Fibroblast of lung (primary cell): ENCODE results near the gene STAT3. TPM values are rescaled to one million over a fixed set of nuclear protein-coding genes. Genes with fewer than 3 reads are reported as not detected.
A peak's percentile ranks its signal among the peaks of the same experiment; 100 is the strongest.

Experiments
- DNase-seq, 2 donors: peaks; one replicate each; pipeline versions ENCODE4 v3.0.0 to v3.0.0-alpha.2; 2010; ENCODE audit warnings: low read depth in 2 of 2
- H2AFZ ChIP-seq: 2 replicates; pipeline ENCODE4 v1.5.1; 2012; ENCODE audit warnings: low read length, control low read depth, inconsistent platforms
- H3K27ac ChIP-seq: 2 replicates; pipeline ENCODE4 v1.5.1; 2011; ENCODE audit warnings: low read length, control low read depth; ENCODE audit not compliant: insufficient read depth
- H3K27me3 ChIP-seq: 2 replicates; pipeline ENCODE4 v1.5.1; 2011; ENCODE audit warnings: mild to moderate bottlenecking, low read length; ENCODE audit not compliant: control insufficient read depth, insufficient read depth
- H3K36me3 ChIP-seq: 2 replicates; pipeline ENCODE4 v1.5.1; 2011; ENCODE audit warnings: low read length; ENCODE audit not compliant: control insufficient read depth, insufficient read depth
- H3K4me1 ChIP-seq: 2 replicates; pipeline ENCODE4 v1.5.1; 2011; ENCODE audit warnings: low read length; ENCODE audit not compliant: control insufficient read depth, insufficient read depth; ENCODE audit errors: extremely low read depth
- H3K4me2 ChIP-seq: 2 replicates; pipeline ENCODE4 v1.5.1; 2011; ENCODE audit warnings: low read length, control low read depth; ENCODE audit not compliant: insufficient read depth; ENCODE audit errors: extremely low read depth
- H3K4me3 ChIP-seq, 4 experiments: fragments of 200-600 bp in 1 of 4; sonication (generic) in 1 of 4; replicated peaks in 1 of 4; 2 replicates each; pipeline ENCODE4 v1.5.1; 2011 to 2016; ENCODE audit warnings: low read length in 4 of 4, low read depth in 3 of 4, mild to moderate bottlenecking in 3 of 4, control low read depth in 2 of 4, inconsistent platforms in 1 of 4, mixed read lengths in 1 of 4; ENCODE audit not compliant: insufficient read depth in 1 of 4; ENCODE audit errors: control extremely low read depth in 1 of 4
- H3K79me2 ChIP-seq: 2 replicates; pipeline ENCODE4 v1.5.1; 2012; ENCODE audit warnings: mild to moderate bottlenecking, low read length, inconsistent platforms; ENCODE audit not compliant: control insufficient read depth, insufficient read depth
- H3K9ac ChIP-seq: 2 replicates; pipeline ENCODE4 v1.5.1; 2011; ENCODE audit warnings: mild to moderate bottlenecking, low read length, control low read depth; ENCODE audit not compliant: insufficient read depth
- H3K9me3 ChIP-seq: 2 replicates; pipeline ENCODE4 v1.5.1; 2012; ENCODE audit warnings: low read depth, low read length; ENCODE audit not compliant: control insufficient read depth, insufficient read depth
- H4K20me1 ChIP-seq: 2 replicates; pipeline ENCODE4 v1.5.1; 2011; ENCODE audit warnings: low read length; ENCODE audit not compliant: control insufficient read depth, insufficient read depth; ENCODE audit errors: extremely low read depth
- CTCF ChIP-seq, 2 donors: IDR thresholded peaks in 1 of 2; conservative IDR thresholded peaks in 1 of 2; 1 replicate in 1 of 2; 2 replicates in 1 of 2; pipeline ENCODE4 v1.5.1; 2011 to 2012; ENCODE audit warnings: low read length in 2 of 2, control low read depth in 1 of 2, inconsistent platforms in 1 of 2, low read depth in 1 of 2, mild to moderate bottlenecking in 1 of 2
- EZH2 ChIP-seq: IDR thresholded peaks from 2 replicates; pipeline ENCODE4 v1.5.1; 2012; ENCODE audit warnings: low read length, control low read depth, mild to moderate bottlenecking; ENCODE audit errors: missing control alignments
- polyA plus RNA-seq, 2 donors: library from polyadenylated mRNA; depleted of rRNA in 1 of 2; stranded (reverse) in 1 of 2; unstranded in 1 of 2; fragments of >200 nt; gene quantifications; 2 replicates each; pipeline ENCODE4 v1.2.1, GENCODE V29; 2011 to 2012; ENCODE audit warnings: missing spikeins in 1 of 2
- total RNA-seq: library from RNA; depleted of rRNA; stranded (reverse); fragments of >200 nt; gene quantifications from 2 replicates; pipeline ENCODE4 v1.2.1, GENCODE V29; 2014

The STAT3 gene
- total and polyA plus RNA-seq, 2 donors (not counting 1 experiment from before 2014, with no cell fraction given), result 75.0 to 101 TPM

- Histone ChIP-seq H2AFZ (no peak overlapping the region), H3K9me3 (no peaks in the 10 kb centered on the region), H4K20me1 (no peaks in the 10 kb centered on the region), H3K27me3 (no peaks in the 10 kb centered on the region), H3K4me3 (no peak overlapping the region), H3K36me3 (no peaks in the 10 kb centered on the region), H3K9ac (no peak overlapping the region), H3K79me2 (no peaks in the 10 kb centered on the region), H3K27ac (no peak overlapping the region), H3K4me2 (no peak overlapping the region), H3K4me1 (no peaks in the 10 kb centered on the region)
- DNase-seq, result no peak
- TF ChIP-seq EZH2 (no peak), CTCF (conservative IDR thresholded peaks at IDR 0.05 in 1 of 2, IDR thresholded peaks at IDR 0.05 in 1 of 2; ENCODE audit: low read depth in 1 of 2, low read length in 2 of 2) (no peak)
Observed at GRCh38 chr17:42290577-42290976, 97.7 kb downstream of the STAT3 start.

GRCh38 chr17:42289611-42290181 lies 98.5 kb downstream of the STAT3 start:
- H3K27ac ChIP-seq, result no peak overlapping the region
- H3K27me3 ChIP-seq, result no peaks in the 10 kb centered on the region
- no peaks in the 10 kb centered on the region for H3K9me3 ChIP-seq
- no peaks in the 10 kb centered on the region for H3K36me3 ChIP-seq
- H3K9ac ChIP-seq, result no peak overlapping the region
- H3K4me1 ChIP-seq, result no peaks in the 10 kb centered on the region
- no peaks in the 10 kb centered on the region for H4K20me1 ChIP-seq
- H2AFZ ChIP-seq, result no peak overlapping the region
- no peak for TF ChIP-seq CTCF (conservative IDR thresholded peaks at IDR 0.05 in 1 of 2, IDR thresholded peaks at IDR 0.05 in 1 of 2; ENCODE audit: low read depth in 1 of 2, low read length in 2 of 2)
- TF ChIP-seq EZH2, result no peak
- no peak overlapping the region for H3K4me3 ChIP-seq
- no peak overlapping the region for H3K4me2 ChIP-seq
- H3K79me2 ChIP-seq, result no peaks in the 10 kb centered on the region
- DNase-seq, result no peak

DNA sequence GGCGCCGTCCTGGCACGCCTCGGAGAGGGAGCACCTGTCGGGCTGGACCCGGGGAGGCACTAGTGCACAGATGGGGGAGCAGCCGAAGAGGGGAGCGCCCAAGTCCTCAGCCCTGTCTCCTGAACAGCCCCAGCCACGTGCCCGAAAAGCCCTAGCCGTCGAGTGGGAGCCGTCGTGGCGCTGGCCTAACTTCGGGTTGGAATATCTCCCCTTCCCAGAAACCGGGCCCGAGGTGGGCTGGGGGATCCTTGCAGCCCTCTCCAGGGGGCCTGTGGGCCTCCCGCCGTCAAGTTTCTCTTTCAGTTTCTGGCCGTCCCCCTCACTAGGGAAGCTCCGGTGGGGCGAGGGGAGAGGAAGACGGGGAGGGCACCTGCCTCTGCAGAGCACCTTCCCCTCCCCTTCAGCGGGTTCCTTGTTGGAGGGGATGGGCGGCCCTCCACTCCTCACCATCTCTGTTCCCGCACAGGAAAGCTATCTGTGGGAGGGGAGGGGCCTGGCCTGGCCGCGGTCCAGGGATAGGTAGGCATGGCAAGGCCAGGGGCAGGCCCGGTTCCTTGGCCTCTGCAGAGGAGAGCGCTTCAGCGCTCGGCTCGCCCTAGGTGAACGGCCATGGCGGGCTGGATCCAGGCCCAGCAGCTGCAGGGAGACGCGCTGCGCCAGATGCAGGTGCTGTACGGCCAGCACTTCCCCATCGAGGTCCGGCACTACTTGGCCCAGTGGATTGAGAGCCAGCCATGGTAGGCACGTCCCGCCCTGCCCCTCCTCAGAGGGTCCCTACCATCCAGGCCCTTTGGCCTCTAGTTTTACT lies 99.2 kb downstream of the STAT3 start:
- no peak for DNase-seq
- Histone ChIP-seq H3K9ac (no peak overlapping the region), H3K36me3 (no peaks in the 10 kb centered on the region), H3K4me2 (no peak overlapping the region), H3K4me1 (no peaks in the 10 kb centered on the region), H4K20me1 (no peaks in the 10 kb centered on the region), H3K27me3 (no peaks in the 10 kb centered on the region), H2AFZ (no peak overlapping the region), H3K27ac (no peak overlapping the region), H3K9me3 (no peaks in the 10 kb centered on the region), H3K4me3 (peak overlapping the region in 1 of 4 experiments; percentile 59), H3K79me2 (no peaks in the 10 kb centered on the region)
- no peak for TF ChIP-seq CTCF (conservative IDR thresholded peaks at IDR 0.05 in 1 of 2, IDR thresholded peaks at IDR 0.05 in 1 of 2; ENCODE audit: low read depth in 1 of 2, low read length in 2 of 2)
- no peak for TF ChIP-seq EZH2
